Kidney epithelial cell (primary cell): ENCODE data around the gene ABCC6. TPM values are rescaled to one million over a fixed set of nuclear protein-coding genes. Genes with fewer than 3 reads are reported as not detected.
"Not testable (repeated sequence)": the region's sequence is repeated elsewhere in the genome, so short reads cannot be mapped to it uniquely, and the experiment has no call there.

ENCODE experiments used
- DNase-seq: peaks from one replicate; pipeline ENCODE4 v3.0.0-alpha.2; 2010; ENCODE audit warnings: low read depth
- H3K27me3 ChIP-seq: 2 replicates; pipeline ENCODE4 v1.6.0; 2011; ENCODE audit warnings: low read length; ENCODE audit not compliant: control insufficient read depth, insufficient read depth
- H3K36me3 ChIP-seq: 2 replicates; pipeline ENCODE4 v1.5.1; 2011; ENCODE audit warnings: low read length; ENCODE audit not compliant: control insufficient read depth, insufficient read depth
- H3K4me3 ChIP-seq: 2 replicates; pipeline ENCODE4 v1.5.1; 2011; ENCODE audit warnings: low read depth, mild to moderate bottlenecking, control low read depth, low read length
- total RNA-seq: library from RNA; depleted of rRNA; stranded (reverse); fragments of >200 nt; gene quantifications from 2 replicates; pipeline ENCODE4 v1.2.3, GENCODE V29; 2015
- TF ChIP-seq, protein P1 (sequence below): IDR thresholded peaks from 2 replicates; pipeline ENCODE4 v1.5.1; 2011; ENCODE audit warnings: mild to moderate bottlenecking, moderate library complexity, low read length, control low read depth, inconsistent platforms; ENCODE audit not compliant: insufficient read depth, poor library complexity, severe bottlenecking

The ABCC6 gene
- total RNA-seq, 1 donor from 2014 or later: 1.5 TPM

GRCh38 chr16:16257301-16257923 lies 34.1 kb upstream of the ABCC6 start:
- TF ChIP-seq, protein P1, sequence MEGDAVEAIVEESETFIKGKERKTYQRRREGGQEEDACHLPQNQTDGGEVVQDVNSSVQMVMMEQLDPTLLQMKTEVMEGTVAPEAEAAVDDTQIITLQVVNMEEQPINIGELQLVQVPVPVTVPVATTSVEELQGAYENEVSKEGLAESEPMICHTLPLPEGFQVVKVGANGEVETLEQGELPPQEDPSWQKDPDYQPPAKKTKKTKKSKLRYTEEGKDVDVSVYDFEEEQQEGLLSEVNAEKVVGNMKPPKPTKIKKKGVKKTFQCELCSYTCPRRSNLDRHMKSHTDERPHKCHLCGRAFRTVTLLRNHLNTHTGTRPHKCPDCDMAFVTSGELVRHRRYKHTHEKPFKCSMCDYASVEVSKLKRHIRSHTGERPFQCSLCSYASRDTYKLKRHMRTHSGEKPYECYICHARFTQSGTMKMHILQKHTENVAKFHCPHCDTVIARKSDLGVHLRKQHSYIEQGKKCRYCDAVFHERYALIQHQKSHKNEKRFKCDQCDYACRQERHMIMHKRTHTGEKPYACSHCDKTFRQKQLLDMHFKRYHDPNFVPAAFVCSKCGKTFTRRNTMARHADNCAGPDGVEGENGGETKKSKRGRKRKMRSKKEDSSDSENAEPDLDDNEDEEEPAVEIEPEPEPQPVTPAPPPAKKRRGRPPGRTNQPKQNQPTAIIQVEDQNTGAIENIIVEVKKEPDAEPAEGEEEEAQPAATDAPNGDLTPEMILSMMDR: peak; percentile 19
- not testable (repeated sequence) for H3K4me3 ChIP-seq

GRCh38 chr16:16252377-16252776 lies 29.1 kb upstream of the ABCC6 start:
- H3K4me3 ChIP-seq, H3K27me3 ChIP-seq, DNase-seq, H3K36me3 ChIP-seq: not testable (repeated sequence)

More at GRCh38 chr16:16257301-16257923, 34.1 kb upstream of the ABCC6 start:
- H3K27me3 ChIP-seq, DNase-seq, H3K36me3 ChIP-seq: not testable (repeated sequence)

GRCh38 chr16:16249621-16250330 lies 26.5 kb upstream of the ABCC6 start:
- DNase-seq, H3K4me3 ChIP-seq, H3K27me3 ChIP-seq: not testable (repeated sequence)

DNA sequence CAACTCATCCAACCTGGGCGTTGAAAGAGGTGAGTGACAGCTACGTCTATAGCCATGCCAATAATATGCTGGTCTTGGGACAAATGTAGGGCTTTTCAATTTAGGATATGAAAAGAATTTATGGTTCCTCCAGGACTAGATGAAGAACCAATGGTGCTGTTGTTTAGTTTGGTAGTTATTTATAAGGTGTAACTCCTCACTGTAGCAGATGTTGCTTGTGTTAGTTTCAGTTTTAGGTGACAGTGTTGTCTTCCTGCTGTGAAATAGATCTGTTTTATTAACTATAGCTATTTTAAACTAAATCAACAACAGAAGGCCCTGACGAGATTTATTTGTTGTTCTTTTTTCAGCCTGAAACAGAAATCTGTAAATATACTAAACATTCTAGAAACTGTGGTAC lies 24.1 kb upstream of the ABCC6 start:
- not testable (repeated sequence) for H3K4me3 ChIP-seq, DNase-seq, H3K27me3 ChIP-seq, H3K36me3 ChIP-seq

More at GRCh38 chr16:16249621-16250330, 26.5 kb upstream of the ABCC6 start:
- not testable (repeated sequence) for H3K36me3 ChIP-seq

DNA sequence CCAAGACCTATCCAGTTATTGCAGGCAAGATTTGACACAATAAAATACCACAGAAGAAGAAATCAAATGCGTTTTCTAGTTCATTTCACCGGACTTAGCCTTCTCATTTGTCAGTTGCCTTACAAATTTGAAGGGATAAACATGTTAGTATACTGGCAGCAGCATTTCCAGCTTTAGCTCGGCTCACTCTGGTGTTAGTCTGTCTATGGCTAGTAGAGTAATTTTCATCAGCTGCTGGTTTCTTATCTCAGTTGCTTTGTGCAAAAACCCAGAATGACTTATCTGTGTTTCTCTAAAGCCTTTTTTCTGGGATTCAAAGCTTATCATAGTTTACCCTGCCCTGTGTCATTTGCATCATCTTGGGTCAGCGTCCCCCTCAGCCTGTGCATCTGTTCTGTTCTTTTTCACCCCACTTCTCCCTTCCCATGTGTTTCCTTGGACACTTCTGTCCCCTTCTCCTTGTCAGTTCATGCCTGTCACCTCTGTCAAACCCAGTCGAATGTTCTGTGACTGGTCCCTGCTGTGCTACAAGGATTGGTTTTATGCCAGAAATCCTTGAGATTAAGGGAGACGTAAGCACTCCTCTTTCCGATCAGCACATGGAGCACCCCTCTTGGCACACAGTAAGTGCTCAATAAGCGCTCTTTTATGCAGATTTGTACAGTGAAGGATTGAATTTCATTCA lies 23.4 kb upstream of the ABCC6 start:
- not testable (repeated sequence) for DNase-seq

DNA sequence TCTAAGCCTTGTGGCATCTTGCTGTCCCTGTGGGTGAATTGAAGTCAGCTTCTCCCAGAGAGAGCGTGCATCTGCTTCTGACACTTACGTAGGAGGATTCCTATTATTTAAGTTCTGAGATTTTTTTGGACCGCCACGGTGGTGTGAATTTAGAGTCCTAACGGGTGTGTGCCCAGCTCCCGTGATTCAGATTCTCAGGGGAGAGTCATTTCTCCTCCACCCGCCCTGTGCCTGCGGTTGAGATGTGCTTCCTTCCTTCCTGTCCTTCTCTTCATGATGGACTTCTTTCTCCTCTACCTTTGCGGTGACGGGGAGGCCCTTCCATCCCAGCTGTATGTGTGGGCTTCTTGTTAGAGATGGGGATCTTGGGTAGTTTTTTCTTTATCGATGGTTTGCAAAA lies 20.6 kb upstream of the ABCC6 start:
- H3K36me3 ChIP-seq, H3K27me3 ChIP-seq, H3K4me3 ChIP-seq, DNase-seq: not testable (repeated sequence)

More for the DNA sequence above, 23.4 kb upstream of the ABCC6 start:
- not testable (repeated sequence) for H3K27me3 ChIP-seq, H3K36me3 ChIP-seq, H3K4me3 ChIP-seq

- DNase-seq, H3K36me3 ChIP-seq, H3K27me3 ChIP-seq, H3K4me3 ChIP-seq: not testable (repeated sequence)
These were observed 17.4 kb upstream of the ABCC6 start for GRCh38 chr16:16240667-16241066.

GRCh38 chr16:16237738-16238137 lies 14.4 kb upstream of the ABCC6 start:
- not testable (repeated sequence) for H3K27me3 ChIP-seq, H3K4me3 ChIP-seq, H3K36me3 ChIP-seq, DNase-seq

- not testable (repeated sequence) for H3K4me3 ChIP-seq, H3K27me3 ChIP-seq, H3K36me3 ChIP-seq, DNase-seq
These were observed 13.8 kb upstream of the ABCC6 start for GRCh38 chr16:16237071-16237470.

DNA sequence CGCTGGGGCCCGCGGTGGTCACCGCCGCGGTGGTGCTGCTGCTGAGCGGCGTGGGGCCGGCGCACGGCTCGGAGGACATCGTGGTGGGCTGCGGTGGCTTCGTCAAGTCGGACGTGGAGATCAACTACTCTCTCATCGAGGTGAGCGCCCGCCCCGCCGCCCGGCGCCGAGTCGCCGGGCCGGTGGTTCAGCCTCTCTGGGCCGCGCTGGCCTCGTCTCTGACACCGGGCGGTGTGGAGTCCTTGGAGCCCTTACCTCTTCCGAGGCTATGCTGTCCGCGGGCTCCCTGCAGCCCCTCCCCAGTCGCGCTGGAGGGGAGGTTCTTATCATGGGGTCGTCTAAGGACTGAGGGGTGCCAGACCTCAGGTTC lies 9.4 kb upstream of the ABCC6 start:
- H3K27me3 ChIP-seq, H3K36me3 ChIP-seq, H3K4me3 ChIP-seq, DNase-seq: not testable (repeated sequence)

- H3K27me3 ChIP-seq, DNase-seq, H3K4me3 ChIP-seq, H3K36me3 ChIP-seq: not testable (repeated sequence)
These were observed 458 bp upstream of the ABCC6 start for GRCh38 chr16:16223662-16224241.

DNA sequence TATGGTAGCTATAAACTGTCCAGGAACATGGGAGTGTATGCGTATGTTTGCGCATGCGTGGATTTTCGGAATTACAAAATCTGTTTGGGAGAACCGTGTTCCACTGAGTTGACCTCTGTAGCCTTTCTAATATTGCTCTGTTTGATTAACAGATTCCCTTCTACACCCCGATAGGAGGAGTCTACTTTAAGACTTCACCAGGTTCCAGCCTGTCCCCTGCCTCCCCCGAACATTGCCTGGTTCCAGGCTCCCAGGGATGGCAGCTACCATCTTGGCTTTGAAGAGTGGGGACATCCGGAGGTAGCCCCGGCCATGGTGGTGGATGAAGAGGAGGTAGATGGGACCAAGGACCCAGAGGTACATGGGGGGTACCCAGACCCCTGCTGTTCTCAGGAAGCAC lies 1.9 kb downstream of the ABCC6 start:
- not testable (repeated sequence) for H3K27me3 ChIP-seq

DNA sequence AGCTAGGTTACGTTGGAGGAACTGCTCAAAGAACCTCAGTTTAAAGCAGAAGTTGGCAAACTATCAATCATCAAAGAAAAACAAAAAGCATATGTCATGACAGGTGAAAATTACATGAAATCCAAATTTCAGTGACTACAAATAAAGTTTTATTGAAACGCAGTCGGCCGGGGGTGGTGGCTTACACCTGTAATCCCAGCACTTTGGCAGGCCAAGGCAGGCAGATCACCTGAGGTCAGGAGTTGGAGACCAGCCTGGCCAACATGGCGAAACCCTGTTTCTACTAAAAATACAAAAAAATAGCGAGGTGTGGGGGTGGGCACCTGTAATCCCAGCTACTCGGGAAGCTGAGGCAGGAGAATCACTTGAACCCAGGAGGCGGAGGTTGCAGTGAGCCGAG lies 2.8 kb downstream of the ABCC6 start:
- H3K27me3 ChIP-seq, H3K36me3 ChIP-seq, H3K4me3 ChIP-seq, DNase-seq: not testable (repeated sequence)

More for the DNA sequence above, 1.9 kb downstream of the ABCC6 start:
- H3K4me3 ChIP-seq, DNase-seq, H3K36me3 ChIP-seq: not testable (repeated sequence)
